Liver (tissue), 9 donors: ENCODE results near the gene DNHD1. TPM values are rescaled to one million over a fixed set of nuclear protein-coding genes. Genes with fewer than 3 reads are reported as not detected.

Experiments used
- DNase-seq: peaks from one replicate; pipeline ENCODE4 v3.0.0-alpha.2; 2017; ENCODE audit warnings: low spot score
- H3K27ac ChIP-seq, 2 donors: one replicate each; pipeline ENCODE4 v1.7.0; 2013; ENCODE audit warnings: inconsistent platforms in 2 of 2, low read length in 2 of 2, control low read depth in 1 of 2, low read depth in 1 of 2, mild to moderate bottlenecking in 1 of 2
- H3K27me3 ChIP-seq, 4 donors: one replicate each; pipeline versions ENCODE4 v1.6.1 to v1.7.0; 2013; ENCODE audit warnings: low read length in 3 of 4, inconsistent platforms in 1 of 4, mild to moderate bottlenecking in 1 of 4, moderate library complexity in 1 of 4; ENCODE audit not compliant: control insufficient read depth in 4 of 4, insufficient read depth in 4 of 4
- H3K36me3 ChIP-seq, 4 donors: one replicate each; pipeline versions ENCODE4 v1.6.1 to v1.7.0; 2013; ENCODE audit warnings: low read length in 3 of 4, mild to moderate bottlenecking in 3 of 4, low read depth in 1 of 4, moderate library complexity in 1 of 4; ENCODE audit not compliant: control insufficient read depth in 4 of 4, insufficient read depth in 3 of 4
- H3K4me1 ChIP-seq, 4 donors: one replicate each; pipeline versions ENCODE4 v1.6.1 to v1.7.0; 2013; ENCODE audit warnings: low read length in 3 of 4, mild to moderate bottlenecking in 3 of 4, moderate library complexity in 1 of 4; ENCODE audit not compliant: control insufficient read depth in 4 of 4, insufficient read depth in 4 of 4
- H3K4me3 ChIP-seq, 3 donors: one replicate each; pipeline versions ENCODE4 v1.6.1 to v1.7.0; 2013; ENCODE audit warnings: low read length in 3 of 3, control low read depth in 1 of 3, low read depth in 1 of 3, mild to moderate bottlenecking in 1 of 3
- H3K9ac ChIP-seq, 2 donors: one replicate each; pipeline ENCODE4 v1.7.0; 2013; ENCODE audit warnings: low read length in 2 of 2, mild to moderate bottlenecking in 2 of 2, moderate library complexity in 2 of 2, control low read depth in 1 of 2, low read depth in 1 of 2
- H3K9me3 ChIP-seq, 4 donors: one replicate each; pipeline versions ENCODE4 v1.6.1 to v1.7.0; 2013; ENCODE audit warnings: low read length in 3 of 4; ENCODE audit not compliant: control insufficient read depth in 4 of 4
- EGR1 ChIP-seq, 2 donors: IDR thresholded peaks; 2 replicates each; pipeline ENCODE4 v1.6.1; 2016 to 2018; ENCODE audit warnings: antibody characterized with exemption in 2 of 2, low read depth in 2 of 2
- FOXA1 ChIP-seq: IDR thresholded peaks from 2 replicates; pipeline ENCODE4 v1.6.1; 2016; ENCODE audit warnings: antibody characterized with exemption
- FOXA2 ChIP-seq: IDR thresholded peaks from 2 replicates; pipeline ENCODE4 v1.6.1; 2016; ENCODE audit warnings: antibody characterized with exemption
- GABPA ChIP-seq, 2 donors: IDR thresholded peaks in 1 of 2; conservative IDR thresholded peaks in 1 of 2; 2 replicates each; pipeline ENCODE4 v1.6.1; 2016; ENCODE audit warnings: antibody characterized with exemption in 2 of 2, mild to moderate bottlenecking in 1 of 2, moderate library complexity in 1 of 2
- HNF4A ChIP-seq, 2 donors: conservative IDR thresholded peaks; 2 replicates each; pipeline ENCODE4 v1.6.1; 2016; ENCODE audit warnings: antibody characterized with exemption in 2 of 2, mild to moderate bottlenecking in 2 of 2
- HNF4G ChIP-seq: IDR thresholded peaks from 2 replicates; pipeline ENCODE4 v1.6.1; 2016; ENCODE audit warnings: antibody characterized with exemption
- JUND ChIP-seq, 2 donors: IDR thresholded peaks; 2 replicates each; pipeline ENCODE4 v1.6.1; 2016; ENCODE audit warnings: antibody characterized with exemption in 2 of 2
- NR2F2 ChIP-seq: IDR thresholded peaks from 2 replicates; pipeline ENCODE4 v1.6.1; 2016; ENCODE audit warnings: antibody characterized with exemption
- RAD21 ChIP-seq, 2 donors: IDR thresholded peaks; 2 replicates each; pipeline ENCODE4 v1.6.1; 2016; ENCODE audit warnings: antibody characterized with exemption in 2 of 2, mild to moderate bottlenecking in 2 of 2
- RXRA ChIP-seq, 2 donors: IDR thresholded peaks; 2 replicates each; pipeline ENCODE4 v1.6.1; 2017 to 2018; ENCODE audit warnings: antibody characterized with exemption in 2 of 2, mild to moderate bottlenecking in 1 of 2
- SP1 ChIP-seq: IDR thresholded peaks from 2 replicates; pipeline ENCODE4 v1.6.1; 2018; ENCODE audit warnings: antibody characterized with exemption, mild to moderate bottlenecking
- TAF1 ChIP-seq: conservative IDR thresholded peaks from 2 replicates; pipeline ENCODE4 v1.6.1; 2016; ENCODE audit warnings: antibody characterized with exemption, mild to moderate bottlenecking
- YY1 ChIP-seq: IDR thresholded peaks from 2 replicates; pipeline ENCODE4 v1.6.1; 2016; ENCODE audit warnings: antibody characterized with exemption, mild to moderate bottlenecking
- WGBS: extraction: QIAGEN DNeasy Blood & Tissue Kit; methylation state at CpG from one replicate; pipeline ENCODE4 v1.1.7; 2013; 5-methylcytosine and 5-hydroxymethylcytosine counted together
- polyA plus RNA-seq, 2 donors: library from polyadenylated mRNA; stranded (reverse) in 1 of 2; unstranded in 1 of 2; fragments of 200-250 nt in 1 of 2; fragments of >200 nt in 1 of 2; fragmentation: Nextera tagmentation in 1 of 2; extraction: Ambion mirVana in 1 of 2; gene quantifications; one replicate each; pipeline versions ENCODE4 v1.2.1 to v1.2.3, GENCODE V29; 2013 to 2015
- total RNA-seq, 2 donors: library from RNA; depleted of rRNA; stranded (reverse); fragments of >200 nt; gene quantifications; one replicate each; pipeline ENCODE4 v1.2.3, GENCODE V29; 2014
- TF ChIP-seq, protein P1 (sequence below): IDR thresholded peaks from 2 replicates; pipeline ENCODE4 v1.6.1; 2016; ENCODE audit warnings: antibody characterized with exemption
- TF ChIP-seq, protein P2 (sequence below): fragments of 150-350 bp; IDR thresholded peaks from 2 replicates; pipeline ENCODE4 v1.5.1; 2017; ENCODE audit warnings: improper control_type of control experiment, low read depth, low read length; ENCODE audit not compliant: missing input control
- TF ChIP-seq, protein P3 (sequence below): IDR thresholded peaks from 2 replicates; pipeline ENCODE4 v1.6.1; 2016; ENCODE audit warnings: antibody characterized with exemption
- TF ChIP-seq, protein P4 (sequence below): IDR thresholded peaks from 2 replicates; pipeline ENCODE4 v1.6.1; 2016; ENCODE audit warnings: antibody characterized with exemption, mild to moderate bottlenecking
- TF ChIP-seq, protein P5 (sequence below): IDR thresholded peaks from 2 replicates; pipeline ENCODE4 v1.6.1; 2016; ENCODE audit warnings: antibody characterized with exemption
- donor health status: healthy.
- donor health status: healthy.
- donor health status: healthy.
- donor health status: healthy.
- donor health status: healthy.

The DNHD1 gene
- total and polyA plus RNA-seq, 4 donors, result 2.1 to 23.6 (median 5.0) TPM

DNA sequence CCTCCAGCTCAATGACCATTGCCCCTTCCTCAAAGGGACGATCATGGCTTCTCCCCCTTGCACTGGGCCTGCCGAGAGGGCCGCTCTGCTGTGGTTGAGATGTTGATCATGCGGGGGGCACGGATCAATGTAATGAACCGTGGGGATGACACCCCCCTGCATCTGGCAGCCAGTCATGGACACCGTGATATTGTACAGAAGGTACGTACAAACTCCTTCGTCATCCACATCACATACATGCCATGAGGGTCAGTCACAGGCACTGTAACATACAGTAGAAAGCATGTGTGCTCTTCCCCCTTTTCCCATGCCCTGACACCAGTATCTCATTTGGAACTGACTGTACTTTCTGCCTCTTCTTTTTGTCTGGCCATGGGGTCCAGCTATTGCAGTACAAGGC is 110.9 kb downstream of the DNHD1 start:
- WGBS, result 93% methylated on average over 9 of the region's 9 CpGs
- no peak for TF ChIP-seq RXRA (IDR thresholded peaks at IDR 0.05)
- H3K27ac ChIP-seq, result peak overlapping the region; percentile 55 to 58
- no peaks in the 10 kb centered on the region for H3K9me3 ChIP-seq
- peaks cover 3 to 50% (median 36%) of the 10 kb centered on the region in 4 donors for H3K4me1 ChIP-seq
- H3K36me3 ChIP-seq, result peaks cover 7 to 30% (median 27%) of the 10 kb centered on the region in 4 donors
- peak; percentile 28 for DNase-seq
- H3K27me3 ChIP-seq, result no peaks in the 10 kb centered on the region
- H3K9ac ChIP-seq, result no peak overlapping the region
- no peak overlapping the region for H3K4me3 ChIP-seq

DNA sequence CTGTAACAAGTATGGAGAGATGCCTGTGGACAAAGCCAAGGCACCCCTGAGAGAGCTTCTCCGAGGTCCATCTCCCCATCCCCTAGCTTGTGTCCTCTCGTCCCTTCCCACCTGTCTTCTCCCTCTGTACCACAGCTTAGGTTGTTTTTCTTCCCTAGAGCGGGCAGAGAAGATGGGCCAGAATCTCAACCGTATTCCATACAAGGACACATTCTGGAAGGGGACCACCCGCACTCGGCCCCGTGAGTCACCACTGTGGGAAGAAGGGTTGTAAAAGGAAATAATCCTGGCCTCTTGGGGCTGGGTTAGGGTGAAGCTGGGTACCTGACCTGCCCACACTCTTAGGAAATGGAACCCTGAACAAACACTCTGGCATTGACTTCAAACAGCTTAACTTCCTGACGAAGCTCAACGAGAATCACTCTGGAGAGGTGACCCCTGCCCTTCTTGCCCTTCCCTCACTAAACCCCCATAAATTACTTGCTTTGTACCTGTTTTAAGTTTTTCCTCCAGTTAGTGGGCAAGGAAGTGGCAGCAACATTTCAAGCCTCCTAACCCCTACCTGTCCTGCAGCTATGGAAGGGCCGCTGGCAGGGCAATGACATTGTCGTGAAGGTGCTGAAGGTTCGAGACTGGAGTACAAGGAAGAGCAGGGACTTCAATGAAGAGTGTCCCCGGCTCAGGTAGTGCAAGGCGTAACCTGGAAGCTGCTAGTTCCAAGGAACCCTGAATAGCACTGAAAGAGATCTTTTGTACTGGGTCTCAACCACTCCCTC is 111.8 kb downstream of the DNHD1 start:
- Histone ChIP-seq H3K9me3 (no peaks in the 10 kb centered on the region), H3K27ac (no peak overlapping the region), H3K9ac (no peak overlapping the region), H3K4me3 (no peak overlapping the region), H3K27me3 (no peaks in the 10 kb centered on the region), H3K4me1 (peaks cover 3 to 52% (median 37%) of the 10 kb centered on the region in 4 donors), H3K36me3 (peaks cover 7 to 30% (median 27%) of the 10 kb centered on the region in 4 donors)
- WGBS, result 92% methylated on average over 14 of the region's 14 CpGs
- TF ChIP-seq, protein P1, sequence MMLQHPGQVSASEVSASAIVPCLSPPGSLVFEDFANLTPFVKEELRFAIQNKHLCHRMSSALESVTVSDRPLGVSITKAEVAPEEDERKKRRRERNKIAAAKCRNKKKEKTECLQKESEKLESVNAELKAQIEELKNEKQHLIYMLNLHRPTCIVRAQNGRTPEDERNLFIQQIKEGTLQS, result no peak
- TF ChIP-seq RXRA (IDR thresholded peaks at IDR 0.05) (no peak), HNF4G (no peak), SP1 (no peak), GABPA (IDR thresholded peaks at IDR 0.05 in 1 of 2, conservative IDR thresholded peaks at IDR 0.05 in 1 of 2) (no peak), NR2F2 (no peak), JUND (IDR thresholded peaks at IDR 0.05) (no peak), FOXA1 (no peak), YY1 (no peak), RAD21 (IDR thresholded peaks at IDR 0.05) (no peak), EGR1 (IDR thresholded peaks at IDR 0.05; ENCODE audit: low read depth in 2 of 2) (no peak), FOXA2 (no peak), TAF1 (no peak), HNF4A (conservative IDR thresholded peaks at IDR 0.05) (no peak)
- TF ChIP-seq, protein P2, sequence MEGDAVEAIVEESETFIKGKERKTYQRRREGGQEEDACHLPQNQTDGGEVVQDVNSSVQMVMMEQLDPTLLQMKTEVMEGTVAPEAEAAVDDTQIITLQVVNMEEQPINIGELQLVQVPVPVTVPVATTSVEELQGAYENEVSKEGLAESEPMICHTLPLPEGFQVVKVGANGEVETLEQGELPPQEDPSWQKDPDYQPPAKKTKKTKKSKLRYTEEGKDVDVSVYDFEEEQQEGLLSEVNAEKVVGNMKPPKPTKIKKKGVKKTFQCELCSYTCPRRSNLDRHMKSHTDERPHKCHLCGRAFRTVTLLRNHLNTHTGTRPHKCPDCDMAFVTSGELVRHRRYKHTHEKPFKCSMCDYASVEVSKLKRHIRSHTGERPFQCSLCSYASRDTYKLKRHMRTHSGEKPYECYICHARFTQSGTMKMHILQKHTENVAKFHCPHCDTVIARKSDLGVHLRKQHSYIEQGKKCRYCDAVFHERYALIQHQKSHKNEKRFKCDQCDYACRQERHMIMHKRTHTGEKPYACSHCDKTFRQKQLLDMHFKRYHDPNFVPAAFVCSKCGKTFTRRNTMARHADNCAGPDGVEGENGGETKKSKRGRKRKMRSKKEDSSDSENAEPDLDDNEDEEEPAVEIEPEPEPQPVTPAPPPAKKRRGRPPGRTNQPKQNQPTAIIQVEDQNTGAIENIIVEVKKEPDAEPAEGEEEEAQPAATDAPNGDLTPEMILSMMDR, result no peak
- TF ChIP-seq, protein P3, sequence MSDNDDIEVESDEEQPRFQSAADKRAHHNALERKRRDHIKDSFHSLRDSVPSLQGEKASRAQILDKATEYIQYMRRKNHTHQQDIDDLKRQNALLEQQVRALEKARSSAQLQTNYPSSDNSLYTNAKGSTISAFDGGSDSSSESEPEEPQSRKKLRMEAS, result no peak
- TF ChIP-seq, protein P4, sequence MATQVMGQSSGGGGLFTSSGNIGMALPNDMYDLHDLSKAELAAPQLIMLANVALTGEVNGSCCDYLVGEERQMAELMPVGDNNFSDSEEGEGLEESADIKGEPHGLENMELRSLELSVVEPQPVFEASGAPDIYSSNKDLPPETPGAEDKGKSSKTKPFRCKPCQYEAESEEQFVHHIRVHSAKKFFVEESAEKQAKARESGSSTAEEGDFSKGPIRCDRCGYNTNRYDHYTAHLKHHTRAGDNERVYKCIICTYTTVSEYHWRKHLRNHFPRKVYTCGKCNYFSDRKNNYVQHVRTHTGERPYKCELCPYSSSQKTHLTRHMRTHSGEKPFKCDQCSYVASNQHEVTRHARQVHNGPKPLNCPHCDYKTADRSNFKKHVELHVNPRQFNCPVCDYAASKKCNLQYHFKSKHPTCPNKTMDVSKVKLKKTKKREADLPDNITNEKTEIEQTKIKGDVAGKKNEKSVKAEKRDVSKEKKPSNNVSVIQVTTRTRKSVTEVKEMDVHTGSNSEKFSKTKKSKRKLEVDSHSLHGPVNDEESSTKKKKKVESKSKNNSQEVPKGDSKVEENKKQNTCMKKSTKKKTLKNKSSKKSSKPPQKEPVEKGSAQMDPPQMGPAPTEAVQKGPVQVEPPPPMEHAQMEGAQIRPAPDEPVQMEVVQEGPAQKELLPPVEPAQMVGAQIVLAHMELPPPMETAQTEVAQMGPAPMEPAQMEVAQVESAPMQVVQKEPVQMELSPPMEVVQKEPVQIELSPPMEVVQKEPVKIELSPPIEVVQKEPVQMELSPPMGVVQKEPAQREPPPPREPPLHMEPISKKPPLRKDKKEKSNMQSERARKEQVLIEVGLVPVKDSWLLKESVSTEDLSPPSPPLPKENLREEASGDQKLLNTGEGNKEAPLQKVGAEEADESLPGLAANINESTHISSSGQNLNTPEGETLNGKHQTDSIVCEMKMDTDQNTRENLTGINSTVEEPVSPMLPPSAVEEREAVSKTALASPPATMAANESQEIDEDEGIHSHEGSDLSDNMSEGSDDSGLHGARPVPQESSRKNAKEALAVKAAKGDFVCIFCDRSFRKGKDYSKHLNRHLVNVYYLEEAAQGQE, result no peak
- TF ChIP-seq, protein P5, sequence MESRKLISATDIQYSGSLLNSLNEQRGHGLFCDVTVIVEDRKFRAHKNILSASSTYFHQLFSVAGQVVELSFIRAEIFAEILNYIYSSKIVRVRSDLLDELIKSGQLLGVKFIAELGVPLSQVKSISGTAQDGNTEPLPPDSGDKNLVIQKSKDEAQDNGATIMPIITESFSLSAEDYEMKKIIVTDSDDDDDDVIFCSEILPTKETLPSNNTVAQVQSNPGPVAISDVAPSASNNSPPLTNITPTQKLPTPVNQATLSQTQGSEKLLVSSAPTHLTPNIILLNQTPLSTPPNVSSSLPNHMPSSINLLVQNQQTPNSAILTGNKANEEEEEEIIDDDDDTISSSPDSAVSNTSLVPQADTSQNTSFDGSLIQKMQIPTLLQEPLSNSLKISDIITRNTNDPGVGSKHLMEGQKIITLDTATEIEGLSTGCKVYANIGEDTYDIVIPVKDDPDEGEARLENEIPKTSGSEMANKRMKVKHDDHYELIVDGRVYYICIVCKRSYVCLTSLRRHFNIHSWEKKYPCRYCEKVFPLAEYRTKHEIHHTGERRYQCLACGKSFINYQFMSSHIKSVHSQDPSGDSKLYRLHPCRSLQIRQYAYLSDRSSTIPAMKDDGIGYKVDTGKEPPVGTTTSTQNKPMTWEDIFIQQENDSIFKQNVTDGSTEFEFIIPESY, result no peak
- peak; percentile 22 for DNase-seq
